Loucy (cell line): Measurements from ENCODE around the gene DCBLD2.

ENCODE experiments used
- EZH2phosphoT487 ChIP-seq: fragments of 200-600 bp; IDR thresholded peaks from 2 replicates; pipeline ENCODE4 v1.6.1; 2018; ENCODE audit warnings: antibody characterized with exemption, mild to moderate bottlenecking, moderate library complexity, borderline replicate concordance
- TF ChIP-seq, protein P1 (sequence below): fragments of 200-600 bp; sonication (generic); conservative IDR thresholded peaks from 2 replicates; pipeline ENCODE4 v1.5.1; 2014; ENCODE audit warnings: mild to moderate bottlenecking, antibody characterized with exemption, low read length

DNA sequence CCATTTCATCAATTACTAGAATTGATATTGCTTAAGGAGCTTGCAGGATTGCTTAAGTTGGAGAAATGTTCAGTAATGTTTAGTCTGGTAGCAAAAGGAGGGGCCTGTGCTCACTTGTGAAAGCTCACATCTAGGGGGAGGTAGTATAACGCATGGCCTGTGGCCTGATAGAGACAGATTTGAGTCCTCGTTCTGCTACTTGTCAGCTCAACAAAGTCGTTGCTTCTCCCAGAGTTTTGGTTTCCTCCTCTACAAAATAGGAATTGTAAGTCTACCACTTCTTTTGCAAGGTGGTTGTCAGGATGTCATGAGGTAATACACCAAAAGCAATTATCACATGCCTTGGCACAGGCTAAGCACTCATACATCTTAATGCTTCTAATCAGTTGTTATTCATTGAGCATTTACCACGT lies 137.0 kb downstream of the DCBLD2 start:
- TF ChIP-seq EZH2phosphoT487 = no peak
- TF ChIP-seq, protein P1, sequence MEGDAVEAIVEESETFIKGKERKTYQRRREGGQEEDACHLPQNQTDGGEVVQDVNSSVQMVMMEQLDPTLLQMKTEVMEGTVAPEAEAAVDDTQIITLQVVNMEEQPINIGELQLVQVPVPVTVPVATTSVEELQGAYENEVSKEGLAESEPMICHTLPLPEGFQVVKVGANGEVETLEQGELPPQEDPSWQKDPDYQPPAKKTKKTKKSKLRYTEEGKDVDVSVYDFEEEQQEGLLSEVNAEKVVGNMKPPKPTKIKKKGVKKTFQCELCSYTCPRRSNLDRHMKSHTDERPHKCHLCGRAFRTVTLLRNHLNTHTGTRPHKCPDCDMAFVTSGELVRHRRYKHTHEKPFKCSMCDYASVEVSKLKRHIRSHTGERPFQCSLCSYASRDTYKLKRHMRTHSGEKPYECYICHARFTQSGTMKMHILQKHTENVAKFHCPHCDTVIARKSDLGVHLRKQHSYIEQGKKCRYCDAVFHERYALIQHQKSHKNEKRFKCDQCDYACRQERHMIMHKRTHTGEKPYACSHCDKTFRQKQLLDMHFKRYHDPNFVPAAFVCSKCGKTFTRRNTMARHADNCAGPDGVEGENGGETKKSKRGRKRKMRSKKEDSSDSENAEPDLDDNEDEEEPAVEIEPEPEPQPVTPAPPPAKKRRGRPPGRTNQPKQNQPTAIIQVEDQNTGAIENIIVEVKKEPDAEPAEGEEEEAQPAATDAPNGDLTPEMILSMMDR = no peak
